ENCODE data around the gene ARFGEF3. TPM values are rescaled to one million over a fixed set of nuclear protein-coding genes. Genes with fewer than 3 reads are reported as not detected.

Gene ARFGEF3
- total RNA-seq, 2 donors from 2014 or later = 1.1 to 1.4 TPM

DNA sequence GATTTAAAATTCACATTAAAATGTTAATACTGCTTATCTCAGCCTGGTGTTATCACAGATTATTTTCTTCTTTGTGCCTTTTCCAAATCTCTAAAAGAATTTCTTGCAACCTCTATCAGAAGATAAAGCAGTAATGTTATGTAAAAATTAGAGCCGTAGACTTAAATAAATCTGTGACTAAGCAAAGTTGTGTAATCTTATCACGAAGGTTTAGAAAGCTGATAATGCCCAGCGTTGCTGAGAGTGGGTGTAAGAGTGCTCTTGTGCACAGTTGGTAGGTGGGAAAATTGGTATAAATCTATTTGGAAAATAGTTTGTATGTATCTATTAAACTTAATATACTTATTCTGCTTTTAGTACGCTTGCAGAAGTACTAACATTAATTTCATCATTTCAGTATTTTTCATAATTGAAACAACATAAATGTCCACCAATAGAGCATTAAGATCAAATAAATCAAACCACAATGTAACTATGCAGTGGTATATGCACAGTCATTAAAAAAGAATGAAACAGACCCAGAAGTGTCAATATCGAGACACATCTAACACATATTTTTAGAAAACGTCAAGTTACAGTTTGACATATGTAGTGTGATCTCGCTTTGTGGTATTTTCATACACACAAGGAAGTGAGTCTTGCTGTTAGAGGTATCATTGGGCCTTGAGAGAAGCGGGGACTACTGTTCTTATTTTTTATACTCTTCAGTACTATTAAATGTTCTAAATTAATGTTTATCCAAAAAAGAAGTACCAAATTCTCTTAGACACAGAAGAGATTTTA, 111.0 kb downstream of the ARFGEF3 start:
- DNase-seq (ENCODE audit: low spot score) = no peak
- no peak for ATAC-seq (ENCODE audit: insufficient number of reproducible peaks, low FRiP score, low read depth)
- no peaks in the 10 kb centered on the region for H3K36me3 ChIP-seq
- no peaks in the 10 kb centered on the region for H3K27me3 ChIP-seq (replicated peaks; ENCODE audit: insufficient read depth)
- H3K4me1 ChIP-seq (ENCODE audit: control insufficient read depth in 1 of 2, low read depth in 2 of 2) = no peaks in the 10 kb centered on the region
- H3K9me3 ChIP-seq = no peaks in the 10 kb centered on the region
- no peak overlapping the region for H3K27ac ChIP-seq
- TF ChIP-seq, protein P1, sequence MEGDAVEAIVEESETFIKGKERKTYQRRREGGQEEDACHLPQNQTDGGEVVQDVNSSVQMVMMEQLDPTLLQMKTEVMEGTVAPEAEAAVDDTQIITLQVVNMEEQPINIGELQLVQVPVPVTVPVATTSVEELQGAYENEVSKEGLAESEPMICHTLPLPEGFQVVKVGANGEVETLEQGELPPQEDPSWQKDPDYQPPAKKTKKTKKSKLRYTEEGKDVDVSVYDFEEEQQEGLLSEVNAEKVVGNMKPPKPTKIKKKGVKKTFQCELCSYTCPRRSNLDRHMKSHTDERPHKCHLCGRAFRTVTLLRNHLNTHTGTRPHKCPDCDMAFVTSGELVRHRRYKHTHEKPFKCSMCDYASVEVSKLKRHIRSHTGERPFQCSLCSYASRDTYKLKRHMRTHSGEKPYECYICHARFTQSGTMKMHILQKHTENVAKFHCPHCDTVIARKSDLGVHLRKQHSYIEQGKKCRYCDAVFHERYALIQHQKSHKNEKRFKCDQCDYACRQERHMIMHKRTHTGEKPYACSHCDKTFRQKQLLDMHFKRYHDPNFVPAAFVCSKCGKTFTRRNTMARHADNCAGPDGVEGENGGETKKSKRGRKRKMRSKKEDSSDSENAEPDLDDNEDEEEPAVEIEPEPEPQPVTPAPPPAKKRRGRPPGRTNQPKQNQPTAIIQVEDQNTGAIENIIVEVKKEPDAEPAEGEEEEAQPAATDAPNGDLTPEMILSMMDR (IDR thresholded peaks at IDR 0.05) = no peak
- no peak overlapping the region for H3K4me3 ChIP-seq

- TF ChIP-seq, protein P1 (IDR thresholded peaks at IDR 0.05) = no peak
- Histone ChIP-seq H3K27ac (no peak overlapping the region), H3K27me3 (replicated peaks; ENCODE audit: insufficient read depth) (no peaks in the 10 kb centered on the region), H3K9me3 (no peaks in the 10 kb centered on the region), H3K4me1 (ENCODE audit: control insufficient read depth in 1 of 2, low read depth in 2 of 2) (no peaks in the 10 kb centered on the region), H3K4me3 (no peak overlapping the region), H3K36me3 (no peaks in the 10 kb centered on the region)
- ATAC-seq (ENCODE audit: insufficient number of reproducible peaks, low FRiP score, low read depth) (no peak), DNase-seq (ENCODE audit: low spot score) (no peak)
Measured at GRCh38 chr6:138275976-138276375, 114.2 kb downstream of the ARFGEF3 start.

- DNase-seq (ENCODE audit: low spot score) = no peak
- H3K4me3 ChIP-seq = no peak overlapping the region
- H3K27ac ChIP-seq = no peak overlapping the region
- H3K4me1 ChIP-seq (ENCODE audit: control insufficient read depth in 1 of 2, low read depth in 2 of 2) = no peaks in the 10 kb centered on the region
- no peaks in the 10 kb centered on the region for H3K36me3 ChIP-seq
- no peaks in the 10 kb centered on the region for H3K9me3 ChIP-seq
- H3K27me3 ChIP-seq (replicated peaks; ENCODE audit: insufficient read depth) = no peaks in the 10 kb centered on the region
- no peak for ATAC-seq (ENCODE audit: insufficient number of reproducible peaks, low FRiP score, low read depth)
- TF ChIP-seq, protein P1 (IDR thresholded peaks at IDR 0.05) = no peak
Measured at GRCh38 chr6:138277835-138278234, 116.1 kb downstream of the ARFGEF3 start.

GRCh38 chr6:138278326-138278725, 116.6 kb downstream of the ARFGEF3 start:
- Histone ChIP-seq H3K27ac (no peak overlapping the region), H3K27me3 (replicated peaks; ENCODE audit: insufficient read depth) (no peaks in the 10 kb centered on the region), H3K4me1 (ENCODE audit: control insufficient read depth in 1 of 2, low read depth in 2 of 2) (no peaks in the 10 kb centered on the region), H3K4me3 (no peak overlapping the region), H3K36me3 (no peaks in the 10 kb centered on the region), H3K9me3 (no peaks in the 10 kb centered on the region)
- ATAC-seq (ENCODE audit: insufficient number of reproducible peaks, low FRiP score, low read depth) (no peak), DNase-seq (ENCODE audit: low spot score) (no peak)
- TF ChIP-seq, protein P1 (IDR thresholded peaks at IDR 0.05) = no peak

- Histone ChIP-seq H3K4me1 (ENCODE audit: control insufficient read depth in 1 of 2, low read depth in 2 of 2) (no peaks in the 10 kb centered on the region), H3K27ac (no peak overlapping the region), H3K4me3 (no peak overlapping the region), H3K9me3 (no peaks in the 10 kb centered on the region), H3K36me3 (no peaks in the 10 kb centered on the region), H3K27me3 (replicated peaks; ENCODE audit: insufficient read depth) (no peaks in the 10 kb centered on the region)
- DNase-seq (ENCODE audit: low spot score) (no peak), ATAC-seq (ENCODE audit: insufficient number of reproducible peaks, low FRiP score, low read depth) (no peak)
- TF ChIP-seq, protein P1 (IDR thresholded peaks at IDR 0.05) = no peak
Measured at GRCh38 chr6:138285800-138286199, 124.1 kb downstream of the ARFGEF3 start.

Measured in thoracic aorta (tissue), 2 donors.